Measurements from ENCODE around the gene RDH5.
"Not testable (repeated sequence)": the region's sequence is repeated elsewhere in the genome, so short reads cannot be mapped to it uniquely, and the experiment has no call there.

The RDH5 gene

GRCh38 chr12:55746174-55746912 is 26.1 kb downstream of the RDH5 start:
- DNase-seq: no peak

GRCh38 chr12:55746913-55747231 is 26.7 kb downstream of the RDH5 start:
- DNase-seq: no peak

GRCh38 chr12:55748230-55748993 is 28.2 kb downstream of the RDH5 start:
- DNase-seq: no peak

- DNase-seq: no peak
Measured at GRCh38 chr12:55755246-55755645, 35.1 kb downstream of the RDH5 start.

GRCh38 chr12:55757701-55758100 is 37.5 kb downstream of the RDH5 start:
- no peak for DNase-seq

- not testable (repeated sequence) for DNase-seq
Measured at GRCh38 chr12:55758575-55758974, 38.4 kb downstream of the RDH5 start.

GRCh38 chr12:55760663-55761062 is 40.5 kb downstream of the RDH5 start:
- DNase-seq: no peak

GRCh38 chr12:55762646-55763045 is 42.5 kb downstream of the RDH5 start:
- DNase-seq: no peak

- no peak for DNase-seq
Measured at GRCh38 chr12:55765736-55766290, 45.6 kb downstream of the RDH5 start.

- no peak for DNase-seq
Measured at GRCh38 chr12:55767156-55767555, 47.0 kb downstream of the RDH5 start.

GRCh38 chr12:55771736-55772135 is 51.5 kb downstream of the RDH5 start:
- no peak for DNase-seq
